CD4-positive, alpha-beta T cell treated with Interleukin-2 at 100 ng/mL for 4 hours (primary cell): Measurements from ENCODE around the gene NTM.
"Not testable (repeated sequence)": the region's sequence is repeated elsewhere in the genome, so short reads cannot be mapped to it uniquely, and the experiment has no call there.

ENCODE experiments used
- DNase-seq: peaks from one replicate; pipeline ENCODE4 v3.0.0-alpha.2; 2020; ENCODE audit warnings: low spot score

Gene NTM

DNA sequence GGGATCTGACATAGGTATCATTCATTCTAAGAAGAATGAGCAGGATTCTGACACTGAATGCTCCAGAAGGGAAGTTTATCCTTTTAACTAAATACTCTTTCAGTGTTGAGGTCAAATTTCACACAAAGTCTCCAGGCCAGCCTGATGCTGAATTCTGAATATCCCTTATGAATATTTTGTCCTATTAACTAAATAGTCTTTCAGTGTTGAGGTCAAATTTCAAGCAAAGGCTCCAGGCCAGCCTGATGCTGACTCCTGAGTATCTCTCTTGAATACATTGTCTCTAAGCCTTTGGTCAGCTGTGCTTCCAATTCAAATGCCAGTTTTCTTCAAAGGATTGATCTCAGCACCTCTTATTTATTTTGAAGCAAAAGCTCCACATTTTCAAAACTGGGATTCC lies 676.8 kb downstream of the NTM start:
- DNase-seq, result no peak

DNA sequence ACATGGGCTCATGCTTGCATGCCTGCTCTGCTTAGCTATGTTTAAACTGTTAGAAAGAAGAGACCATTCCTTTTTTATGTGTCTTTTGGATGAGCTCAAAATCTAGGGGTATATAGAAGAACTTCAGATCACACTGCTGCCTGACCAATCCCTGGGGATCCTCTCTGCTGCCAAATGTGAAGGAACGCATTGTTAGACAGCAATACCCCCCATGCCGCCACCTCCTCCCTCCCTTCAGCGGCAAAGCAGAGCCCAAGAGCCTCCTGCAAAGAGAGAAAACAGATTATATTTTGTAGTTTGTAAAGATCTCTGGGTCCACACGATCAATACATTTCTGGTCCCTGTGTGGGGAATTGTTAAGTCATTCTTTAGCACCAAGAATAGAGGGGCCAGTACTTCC lies 677.6 kb downstream of the NTM start:
- DNase-seq, result no peak

DNA sequence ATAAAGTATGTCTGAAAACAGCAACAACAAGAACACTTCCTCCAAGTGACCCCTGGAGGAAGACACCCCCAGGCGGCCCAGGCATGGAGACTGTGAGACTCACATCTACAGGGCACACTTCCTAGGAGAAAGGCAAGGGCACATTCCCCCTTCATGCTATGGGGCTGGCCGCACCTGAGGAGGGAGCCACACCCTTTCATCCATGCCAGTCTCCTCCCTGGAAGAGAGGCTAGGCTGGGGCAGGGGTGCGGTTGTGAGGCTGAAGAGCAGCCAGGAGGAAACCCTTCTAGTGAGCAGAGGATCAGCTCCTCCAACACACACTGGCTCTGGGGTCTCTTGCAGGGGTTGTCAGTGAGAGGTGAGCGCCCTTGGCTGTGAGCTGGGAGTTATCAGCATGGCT lies 678.8 kb downstream of the NTM start:
- no peak for DNase-seq

DNA sequence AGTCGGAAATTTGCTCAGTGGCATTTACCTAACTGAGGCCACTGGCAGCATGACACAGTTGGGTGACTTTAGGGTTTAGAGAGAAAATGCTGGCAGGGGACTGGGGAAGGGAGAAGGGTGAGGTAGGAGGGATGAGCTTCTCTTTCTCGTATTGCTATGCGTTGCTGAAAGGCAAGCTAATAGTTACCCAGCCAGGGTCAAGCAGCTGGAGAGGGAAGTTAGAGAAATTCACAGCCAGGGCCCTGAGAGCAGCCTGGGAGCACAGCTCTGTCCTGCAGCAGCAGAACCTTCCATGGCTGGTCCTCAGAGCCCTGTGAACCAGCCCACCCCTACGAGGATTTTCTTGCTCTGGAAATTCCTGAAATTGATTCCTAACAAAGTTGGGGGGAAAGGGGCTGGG lies 679.6 kb downstream of the NTM start:
- no peak for DNase-seq

DNA sequence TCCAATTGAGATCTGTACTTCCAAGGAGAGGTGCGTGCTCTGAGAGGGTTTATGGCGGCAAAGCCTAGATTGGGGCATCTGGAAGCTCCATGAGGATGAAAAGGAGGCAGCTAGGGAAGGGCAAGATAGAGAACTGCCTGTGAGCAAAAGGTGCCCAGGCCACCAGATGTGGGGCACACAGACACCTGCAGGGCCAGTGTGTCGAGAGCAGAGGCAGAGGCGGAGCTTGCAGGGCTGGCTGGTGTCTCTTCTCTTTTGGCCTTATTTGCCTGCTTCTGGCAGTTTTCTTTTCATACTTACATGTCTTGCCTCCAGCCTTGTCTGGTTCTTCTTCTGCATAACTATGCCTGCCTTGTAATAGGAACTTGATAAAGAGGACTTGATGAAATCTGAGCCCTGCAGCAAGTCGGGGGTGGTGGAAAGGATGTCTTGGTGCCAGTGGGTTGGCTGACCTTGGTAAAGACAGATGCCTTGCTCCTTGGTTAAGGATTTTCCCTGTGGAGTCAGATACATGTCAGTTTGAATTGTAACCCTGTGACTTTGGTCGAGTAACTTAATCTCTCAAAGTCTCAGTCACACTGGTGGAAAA lies 680.3 kb downstream of the NTM start:
- no peak for DNase-seq

DNA sequence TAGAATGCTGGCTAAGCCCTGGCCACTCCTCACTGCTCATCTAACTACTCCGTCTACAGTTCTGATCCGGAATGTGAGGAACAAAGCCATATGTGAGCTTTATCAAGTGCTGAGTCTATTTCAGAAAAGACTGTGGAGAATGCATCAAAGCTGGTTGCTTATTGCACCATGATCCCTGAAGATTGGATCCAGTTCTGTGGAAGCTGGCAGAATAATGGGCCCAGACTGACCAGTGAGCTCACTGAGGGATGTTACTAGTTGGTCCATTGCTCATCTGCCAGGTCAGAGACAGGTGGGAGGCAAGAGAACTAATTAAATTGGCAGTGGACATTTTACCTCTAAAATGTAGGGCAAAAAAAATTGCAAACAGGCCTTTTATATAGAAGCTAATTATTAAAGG lies 681.3 kb downstream of the NTM start:
- DNase-seq, result no peak

DNA sequence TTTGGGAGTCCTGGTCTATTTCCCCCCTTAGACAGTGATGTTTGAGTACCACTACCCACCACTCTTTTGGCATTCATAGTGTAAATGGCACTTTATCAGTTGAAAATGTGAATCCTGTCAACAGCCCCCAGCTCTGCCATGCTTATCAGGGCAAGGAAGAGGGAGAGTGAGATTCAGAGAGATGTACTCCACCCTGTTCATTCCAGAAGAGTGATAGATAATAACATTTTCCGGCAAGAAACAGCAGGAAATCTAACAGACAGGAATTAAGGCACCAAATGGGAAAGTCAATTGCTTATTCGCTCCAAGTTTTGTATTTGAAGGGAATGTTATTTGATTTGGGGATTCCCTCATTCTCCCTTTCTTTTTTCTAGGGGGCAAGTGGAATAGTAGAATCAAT lies 681.9 kb downstream of the NTM start:
- DNase-seq, result no peak

DNA sequence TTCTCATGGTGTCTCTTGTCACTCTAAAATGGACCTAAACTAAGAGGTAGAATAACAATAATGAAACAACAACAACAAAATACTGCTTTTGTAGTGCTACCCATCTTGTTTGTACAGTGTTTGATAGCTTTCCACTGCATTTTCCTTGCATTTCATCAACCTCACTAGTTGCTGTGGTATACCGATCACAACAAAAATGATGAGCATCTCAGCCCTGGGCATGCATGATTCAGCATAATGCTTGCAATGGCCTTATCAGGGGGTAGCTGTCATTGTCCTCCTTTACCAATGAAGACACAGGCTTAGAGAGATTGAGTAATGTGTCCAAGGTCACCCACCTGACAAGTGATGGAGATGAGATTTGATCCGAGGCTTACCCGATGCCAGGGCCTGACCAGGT lies 682.5 kb downstream of the NTM start:
- no peak for DNase-seq

DNA sequence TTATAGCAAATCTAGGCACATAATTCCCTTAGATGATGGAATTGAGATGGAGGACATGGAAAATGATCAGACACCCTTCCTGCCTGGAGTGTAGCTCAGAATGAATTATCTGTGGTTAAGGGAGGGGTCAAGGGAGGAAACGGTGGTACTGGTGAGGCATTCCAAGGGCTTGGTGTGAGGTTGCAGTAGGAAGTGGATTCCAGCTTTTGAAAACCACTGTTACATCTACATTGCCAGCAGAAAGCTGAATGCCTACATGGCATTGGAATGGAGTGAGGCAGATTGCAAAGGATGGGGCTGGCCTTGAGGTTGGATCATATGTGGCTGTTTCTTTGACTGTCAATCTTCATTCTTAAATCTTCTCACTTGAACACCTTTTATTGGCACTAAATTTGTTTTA lies 684.4 kb downstream of the NTM start:
- no peak for DNase-seq

DNA sequence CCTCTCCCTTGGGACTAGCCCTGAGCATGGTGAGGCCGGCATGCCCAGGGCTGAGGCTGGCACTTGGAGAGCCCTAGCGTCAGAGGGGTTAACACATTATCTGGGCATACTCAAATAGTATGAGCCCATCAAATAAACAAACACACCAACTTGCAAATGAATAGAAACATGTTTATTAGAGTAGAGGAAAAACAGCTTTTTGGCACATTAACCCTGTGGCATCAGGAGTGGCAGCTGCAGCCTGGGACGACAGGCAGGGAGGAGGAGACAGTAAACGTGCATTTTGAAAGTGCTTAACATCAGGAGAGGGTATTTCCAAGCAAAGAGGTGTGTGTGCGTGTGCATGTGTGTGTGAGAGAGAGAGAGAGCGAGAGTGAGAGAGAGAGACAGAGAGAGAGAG lies 684.9 kb downstream of the NTM start:
- no peak for DNase-seq

DNA sequence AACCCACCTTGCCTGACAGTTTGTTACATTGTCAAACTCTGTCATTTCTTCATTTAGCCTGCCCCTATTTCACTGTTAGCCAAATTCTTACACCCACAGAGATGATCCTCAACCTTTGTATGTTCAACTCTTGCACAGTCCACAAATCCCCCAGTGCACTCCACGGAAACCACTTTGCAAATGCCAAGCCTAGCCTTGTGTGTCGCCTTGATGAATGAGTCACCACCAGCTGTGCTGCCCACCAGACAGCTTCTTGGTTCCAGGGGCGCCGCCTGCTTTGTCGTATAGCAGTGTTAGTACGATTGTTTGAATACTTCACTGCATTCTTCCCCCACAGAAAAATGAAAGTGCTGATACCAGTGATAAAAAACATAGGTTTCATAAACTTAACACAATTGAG lies 686.3 kb downstream of the NTM start:
- DNase-seq, result no peak

DNA sequence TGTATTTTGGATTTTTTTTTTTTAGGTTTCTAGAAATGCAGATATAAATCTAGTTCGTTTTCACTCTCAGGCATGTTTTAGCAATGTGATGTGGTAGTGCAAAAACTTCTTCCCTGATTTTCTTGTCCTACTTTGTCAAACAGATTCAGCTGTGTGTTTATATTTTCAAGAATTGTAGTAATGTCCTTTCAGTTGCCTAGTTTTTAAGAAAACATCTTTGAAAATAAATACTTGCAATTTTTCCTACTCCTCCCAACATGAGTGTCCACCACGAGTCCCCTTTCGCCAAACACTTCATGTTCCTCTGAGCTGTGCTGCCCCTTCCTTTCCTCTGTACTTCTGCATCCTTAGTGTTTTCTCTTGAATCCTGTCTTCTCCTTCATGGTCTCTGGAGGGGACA lies 686.9 kb downstream of the NTM start:
- DNase-seq, result no peak

DNA sequence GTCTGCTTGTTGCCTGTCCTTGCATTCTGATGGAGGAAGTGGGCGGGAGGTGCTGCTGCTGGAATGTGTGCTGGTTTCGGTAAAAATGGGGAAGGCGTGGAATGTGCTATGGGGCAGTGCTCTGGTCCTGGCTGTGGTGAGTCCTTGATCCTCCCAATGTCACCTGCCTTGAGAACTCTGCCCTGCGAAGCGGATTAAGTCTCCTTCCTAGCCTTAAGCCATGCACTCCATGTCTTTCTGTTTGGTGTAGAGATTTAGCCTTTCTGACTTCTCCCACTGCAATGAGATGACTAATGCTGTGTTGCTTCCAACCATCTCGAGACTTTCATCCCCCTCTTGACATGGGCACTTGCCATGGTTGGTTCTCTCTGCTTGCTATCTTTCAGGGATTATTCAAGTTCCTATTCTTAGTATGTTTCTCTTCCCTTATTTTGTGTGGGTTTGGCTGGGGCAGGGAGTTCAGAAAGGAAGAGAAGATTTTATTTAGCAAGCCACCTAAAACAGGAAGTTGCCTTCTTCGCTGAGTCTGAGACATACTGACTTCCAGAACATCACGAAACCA lies 687.9 kb downstream of the NTM start:
- peak; percentile 7 for DNase-seq

DNA sequence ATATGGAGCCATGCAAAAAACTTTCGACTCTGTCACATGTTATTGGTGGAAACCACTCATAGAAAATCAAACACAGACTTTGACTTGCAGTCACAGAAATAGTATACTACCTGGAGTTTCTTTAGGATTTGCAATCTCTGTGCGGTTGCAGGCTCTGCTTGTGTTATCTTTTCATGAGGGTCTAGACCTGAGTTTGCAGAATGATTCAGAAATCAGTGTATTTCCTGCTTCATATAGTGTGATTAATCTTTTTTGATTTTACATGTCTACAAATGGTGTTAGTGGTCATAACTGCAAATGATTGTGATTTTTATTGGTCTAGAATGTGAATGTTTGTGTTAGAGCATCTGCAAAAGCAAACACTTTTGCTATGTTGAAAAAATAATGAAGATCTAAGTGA lies 690.2 kb downstream of the NTM start:
- no peak for DNase-seq

DNA sequence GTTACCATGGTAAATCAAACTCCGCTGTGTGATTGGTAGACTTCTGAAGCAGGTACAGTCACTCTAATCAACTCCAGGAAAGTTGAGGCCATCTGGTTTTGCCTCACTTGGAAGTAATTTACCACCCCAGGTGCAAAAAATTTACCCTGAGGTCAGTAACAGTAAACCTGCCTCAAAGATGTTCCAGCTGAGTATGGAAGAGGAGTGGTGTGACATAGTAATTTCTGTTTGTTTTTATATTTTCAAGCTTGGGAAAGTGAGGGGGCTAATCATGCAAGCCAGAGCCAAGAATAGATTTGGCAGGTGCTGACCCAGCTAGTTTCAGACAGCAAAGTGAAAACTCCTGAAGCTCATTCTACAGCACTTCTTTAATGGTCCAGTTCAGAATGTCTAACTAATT lies 691.6 kb downstream of the NTM start:
- no peak for DNase-seq

DNA sequence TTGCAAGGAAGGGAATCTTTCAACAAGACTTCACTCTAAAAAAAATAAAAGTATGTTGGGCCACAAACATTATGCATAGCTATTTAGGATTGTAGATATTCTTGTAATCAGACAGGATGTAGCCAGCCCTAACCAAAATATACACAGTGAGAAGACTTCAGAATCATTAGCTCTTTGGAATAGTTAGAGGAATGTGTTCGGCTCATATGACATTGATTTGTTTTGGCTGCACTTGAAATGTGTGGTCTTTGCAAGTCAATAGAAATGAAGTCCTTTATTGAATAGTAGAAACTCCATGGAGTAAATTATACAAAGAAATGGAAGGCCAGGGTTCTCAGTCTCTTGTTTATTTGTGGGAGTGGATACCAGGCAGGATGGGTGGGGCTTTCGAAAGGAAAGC lies 692.1 kb downstream of the NTM start:
- no peak for DNase-seq

DNA sequence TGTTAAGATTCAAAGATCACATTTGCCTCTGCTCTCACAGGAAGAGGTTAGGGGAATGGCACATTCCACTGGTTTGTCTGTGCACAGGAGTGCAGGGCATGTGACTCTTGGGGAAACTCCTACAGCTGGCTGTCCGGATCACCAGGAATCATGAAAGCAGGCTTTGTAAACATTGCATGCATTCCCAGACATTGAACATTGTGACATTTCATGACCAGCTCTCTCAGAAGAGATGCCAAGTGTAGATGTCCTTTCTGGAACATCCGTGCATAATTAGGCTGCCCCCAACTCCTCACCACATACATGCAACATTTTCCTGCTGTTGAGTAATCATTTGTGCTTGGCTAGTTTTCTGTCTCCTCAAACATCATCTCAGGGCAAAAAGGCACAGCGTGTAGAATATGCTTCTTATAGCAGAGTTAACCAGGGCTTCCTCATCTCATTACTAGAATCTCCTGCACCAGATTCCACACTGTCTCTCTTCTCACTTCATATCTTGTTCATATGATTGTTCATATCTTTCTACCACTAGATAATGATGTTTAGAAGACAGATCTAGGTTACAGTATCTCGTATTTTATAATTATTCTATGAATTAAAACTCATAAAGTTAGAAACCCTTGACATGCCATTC lies 694.7 kb downstream of the NTM start:
- no peak for DNase-seq

DNA sequence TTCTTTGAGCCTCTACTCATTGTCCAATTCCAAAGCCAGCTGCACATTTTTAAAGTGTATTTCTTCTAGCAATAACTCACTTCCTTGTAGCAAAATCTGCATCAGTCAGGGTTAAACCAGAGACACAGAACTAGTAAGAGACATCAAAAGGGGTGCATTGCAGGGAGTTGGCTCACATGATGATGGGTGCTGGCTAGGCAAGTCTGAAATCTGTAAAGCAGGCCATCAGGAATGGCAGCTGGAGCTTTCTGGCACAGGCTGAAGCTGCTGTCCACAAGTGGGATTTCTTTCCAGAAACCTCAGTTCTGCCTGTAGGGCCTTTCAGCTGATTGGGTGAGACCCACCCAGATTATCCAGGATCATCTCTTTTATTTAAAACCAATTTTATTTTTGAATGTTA lies 698.1 kb downstream of the NTM start:
- DNase-seq, result no peak

DNA sequence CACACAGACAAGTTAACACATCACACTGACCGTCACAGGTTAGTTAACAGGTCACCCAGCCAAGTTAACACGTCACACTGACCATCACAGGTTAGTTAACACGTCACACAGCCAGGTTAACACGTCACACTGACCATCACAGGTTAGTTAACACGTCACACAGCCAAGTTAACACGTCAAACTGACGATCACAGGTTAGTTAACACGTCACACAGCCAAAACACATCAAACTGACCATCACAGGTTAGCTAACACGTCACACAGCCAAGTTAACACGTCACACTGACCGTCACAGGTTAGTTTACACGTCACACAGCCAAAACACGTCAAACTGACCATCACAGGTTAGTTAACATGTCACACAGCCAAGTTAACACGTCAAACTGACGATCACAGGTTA lies 699.2 kb downstream of the NTM start:
- DNase-seq, result not testable (repeated sequence)

DNA sequence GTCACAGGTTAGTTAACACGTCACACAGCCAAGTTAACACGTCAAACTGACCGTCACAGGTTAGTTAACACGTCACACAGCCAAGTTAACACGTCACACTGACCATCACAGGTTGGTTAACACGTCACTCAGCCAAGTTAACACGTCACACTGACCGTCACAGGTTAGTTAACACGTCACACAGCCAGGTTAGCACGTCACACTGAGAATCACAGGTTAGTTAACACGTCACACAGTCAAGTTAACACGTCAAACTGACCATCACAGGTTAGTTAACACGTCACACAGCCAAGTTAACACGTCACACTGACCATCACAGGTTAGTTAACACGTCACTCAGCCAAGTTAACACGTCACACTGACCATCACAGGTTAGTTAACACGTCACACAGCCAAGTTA lies 700.5 kb downstream of the NTM start:
- DNase-seq, result not testable (repeated sequence)

DNA sequence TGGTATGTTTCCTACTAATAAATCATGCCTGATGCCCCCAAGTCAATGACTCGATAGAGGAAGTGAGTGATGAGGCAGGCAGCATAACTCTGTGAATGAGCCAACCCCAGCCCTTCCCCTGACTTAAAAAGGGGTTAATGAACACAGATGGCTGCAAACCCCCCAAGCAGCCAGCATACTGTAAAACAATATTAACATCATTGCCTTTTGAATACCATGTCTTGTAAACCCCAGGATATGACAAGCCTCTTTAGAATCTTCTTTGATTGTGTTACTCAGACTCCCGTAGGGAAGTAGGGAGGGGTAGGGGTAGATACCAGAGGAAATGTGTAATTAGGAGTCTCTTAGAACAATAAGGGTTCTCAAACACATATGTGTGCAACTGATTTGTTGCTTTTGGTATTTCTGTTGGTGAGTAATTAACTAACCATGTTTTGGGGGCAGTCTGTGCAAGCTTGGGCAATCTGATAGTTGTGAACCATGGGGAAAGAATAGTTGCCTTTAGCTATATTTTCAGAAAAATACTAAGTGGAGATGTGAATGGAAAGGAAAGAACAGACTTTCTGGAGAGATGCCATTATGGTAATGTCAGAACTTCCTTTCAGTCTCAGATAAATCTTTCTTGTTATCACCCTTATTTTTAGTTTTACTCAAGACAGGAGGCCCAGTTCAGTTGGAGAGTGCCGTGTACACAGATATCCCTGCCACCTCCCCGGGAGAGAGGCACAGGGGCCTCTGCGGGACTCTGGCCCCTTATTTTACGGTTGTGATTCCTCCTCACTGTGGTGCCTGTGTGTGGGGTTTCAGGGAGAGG lies 701.8 kb downstream of the NTM start:
- DNase-seq, result no peak

DNA sequence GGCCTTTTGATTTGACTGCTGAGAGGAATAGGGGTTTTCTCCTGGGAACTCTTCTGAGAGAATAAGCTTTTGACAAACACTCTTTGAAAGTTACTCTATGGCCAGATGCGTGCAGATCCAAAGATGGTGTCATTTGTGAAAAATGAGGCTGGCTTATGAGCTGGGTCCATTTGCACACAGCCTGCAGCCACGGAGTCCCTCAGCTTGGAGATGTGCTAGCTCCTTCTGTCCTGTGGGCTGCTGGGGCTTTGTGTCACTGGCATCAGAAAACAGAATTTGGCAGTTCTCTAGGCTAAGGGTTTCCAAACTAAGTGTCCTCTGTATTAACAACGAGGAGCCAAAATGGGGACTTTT lies 702.4 kb downstream of the NTM start:
- DNase-seq, result no peak

DNA sequence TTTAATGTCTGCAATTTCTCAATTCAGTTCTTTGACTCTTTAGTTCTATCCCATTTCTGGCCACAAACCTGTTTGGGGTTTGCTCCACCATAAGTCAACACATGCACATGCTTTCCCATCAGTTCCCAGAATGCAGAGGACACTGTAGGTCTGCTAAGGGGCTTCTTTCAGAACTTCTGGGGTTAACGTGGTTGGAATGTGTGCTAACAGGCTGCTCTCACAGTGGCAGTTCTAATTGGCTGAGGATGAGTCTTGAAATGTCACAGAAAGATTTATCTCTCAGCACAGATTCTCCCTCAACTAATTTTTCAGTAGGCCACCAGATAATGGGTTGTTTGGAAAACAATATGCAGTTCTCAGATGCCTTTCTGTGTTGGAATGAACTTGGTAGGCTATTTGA lies 703.4 kb downstream of the NTM start:
- DNase-seq, result no peak
